Stimulated activated CD8-positive, alpha-beta memory T cell treated with anti-CD3 and anti-CD28 coated beads, Interleukin-4, amount 100 ng/mL, for 24 hours (primary cell): ENCODE results near the gene PRSS38.
A peak's percentile ranks its signal among the peaks of the same experiment; 100 is the strongest.

Experiments used
- DNase-seq: peaks from one replicate; pipeline ENCODE4 v3.0.0-alpha.2; 2020; ENCODE audit warnings: low read depth

Gene PRSS38

GRCh38 chr1:227815468-227816409 lies at the start of gene PRSS38:
Gene PRSS38, plus strand, starts transcription at chr1:227815675. Its CDS starts 42 bp downstream, at chr1:227815717.
- DNase-seq = no peak

GRCh38 chr1:227766015-227766634 lies 49.4 kb upstream of the PRSS38 start:
- peak; percentile 66 for DNase-seq

- DNase-seq = no peak
Measured at GRCh38 chr1:227766653-227767277, 48.7 kb upstream of the PRSS38 start.

- no peak for DNase-seq
Measured at GRCh38 chr1:227767401-227768124, 47.9 kb upstream of the PRSS38 start.

GRCh38 chr1:227768125-227768439 lies 47.4 kb upstream of the PRSS38 start:
- DNase-seq = no peak

GRCh38 chr1:227768640-227769039 lies 46.8 kb upstream of the PRSS38 start:
- DNase-seq = no peak

- DNase-seq = no peak
Measured at GRCh38 chr1:227769047-227769935, 46.2 kb upstream of the PRSS38 start.

GRCh38 chr1:227769936-227770494 lies 45.5 kb upstream of the PRSS38 start:
- DNase-seq = no peak

- DNase-seq = no peak
Measured at GRCh38 chr1:227770812-227771211, 44.7 kb upstream of the PRSS38 start.

- DNase-seq = no peak
Measured at GRCh38 chr1:227771326-227771725, 44.1 kb upstream of the PRSS38 start.

GRCh38 chr1:227771771-227772170 lies 43.7 kb upstream of the PRSS38 start:
- no peak for DNase-seq

- no peak for DNase-seq
Measured at GRCh38 chr1:227773558-227773957, 41.9 kb upstream of the PRSS38 start.

- DNase-seq = no peak
Measured at GRCh38 chr1:227774051-227774731, 41.3 kb upstream of the PRSS38 start.

- no peak for DNase-seq
Measured at GRCh38 chr1:227774821-227775661, 40.4 kb upstream of the PRSS38 start.

GRCh38 chr1:227775841-227776240 lies 39.6 kb upstream of the PRSS38 start:
- no peak for DNase-seq

GRCh38 chr1:227776331-227776771 lies 39.1 kb upstream of the PRSS38 start:
- DNase-seq = no peak

GRCh38 chr1:227777156-227777555 lies 38.3 kb upstream of the PRSS38 start:
- DNase-seq = no peak

- no peak for DNase-seq
Measured at GRCh38 chr1:227777646-227778045, 37.8 kb upstream of the PRSS38 start.

GRCh38 chr1:227778401-227778947 lies 37.0 kb upstream of the PRSS38 start:
- no peak for DNase-seq
